ENCODE results near the gene ITPR2.

Gene ITPR2

DNA sequence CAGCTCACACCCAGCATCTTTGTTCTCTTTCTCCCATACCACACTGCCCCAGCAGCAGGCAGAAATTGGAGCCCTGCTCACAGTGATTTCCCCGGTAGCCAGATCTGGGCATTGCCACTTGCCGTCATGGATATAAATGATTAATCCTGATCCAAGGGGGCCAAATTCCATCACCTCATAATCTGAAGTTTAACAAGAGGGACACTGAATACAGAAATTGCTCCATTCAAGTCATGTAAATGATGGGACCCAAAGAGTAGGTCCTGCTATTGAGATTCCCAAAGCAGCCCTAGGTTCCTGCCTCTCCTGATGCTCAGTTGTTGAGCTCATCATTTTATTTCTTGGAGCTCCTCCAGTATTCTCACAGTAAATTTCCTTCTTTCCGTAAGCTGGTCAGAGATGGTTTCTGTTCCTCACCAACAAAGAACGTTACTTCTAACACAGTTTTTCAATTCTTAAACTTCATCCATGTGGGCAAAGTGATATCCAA is 11.7 kb downstream of the ITPR2 start:
- FAIRE-seq = no peak

DNA sequence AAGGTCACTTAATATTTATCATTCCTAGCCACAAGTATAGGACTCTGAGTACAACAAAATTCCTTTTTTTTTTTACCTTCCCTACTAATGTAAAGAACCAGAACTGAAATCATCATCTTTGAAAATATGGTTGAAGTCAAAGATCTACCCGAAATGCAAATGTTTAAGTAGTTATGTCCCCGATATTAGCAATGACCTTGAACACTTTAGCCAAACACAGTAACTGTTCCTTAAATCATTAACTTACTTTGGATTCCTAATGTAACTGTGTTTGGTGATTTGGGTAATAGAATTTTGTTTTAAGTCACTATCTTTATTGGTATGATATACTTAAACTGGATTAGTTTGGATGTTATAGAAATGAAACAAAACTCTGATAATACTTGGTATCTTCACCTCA is 14.4 kb downstream of the ITPR2 start:
- no peak for FAIRE-seq

DNA sequence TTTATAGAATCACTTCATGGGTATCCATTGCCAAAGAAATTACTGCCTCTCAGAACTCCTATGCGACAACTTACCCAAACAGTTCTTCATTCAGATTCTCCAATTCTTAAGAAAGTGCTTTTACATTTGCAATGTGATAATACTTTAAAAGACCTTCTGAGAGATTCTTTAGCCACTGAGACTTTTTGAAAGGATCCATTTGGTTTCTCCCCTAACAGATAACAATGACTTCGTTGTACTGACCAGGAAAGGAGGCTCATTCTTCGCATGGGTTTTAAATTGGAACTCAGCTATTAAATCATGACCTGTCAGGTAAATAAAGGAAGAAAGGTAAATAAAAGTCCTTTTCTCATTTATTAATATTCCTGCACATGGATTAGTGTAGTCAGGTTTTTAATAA is 14.8 kb downstream of the ITPR2 start:
- FAIRE-seq = no peak

DNA sequence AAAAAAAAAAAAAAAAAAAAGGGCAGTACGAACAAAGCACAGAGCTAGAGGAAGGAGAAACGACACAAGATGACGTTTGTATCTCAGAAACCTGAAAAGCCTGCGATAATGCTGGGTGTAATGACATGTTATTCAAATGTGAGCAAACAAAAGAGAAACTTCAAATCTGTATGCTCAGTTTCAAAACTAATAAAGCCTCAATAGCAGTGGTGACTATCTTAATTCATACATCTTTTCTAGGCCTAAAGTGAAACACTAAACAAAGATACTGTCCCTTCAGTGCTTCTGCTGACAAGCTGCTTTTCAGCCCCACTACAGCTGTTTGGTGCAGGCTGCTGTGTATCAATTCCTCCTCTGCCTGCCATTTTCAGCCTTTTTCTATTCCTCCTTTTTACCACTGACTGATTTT is 15.8 kb downstream of the ITPR2 start:
- FAIRE-seq = no peak

DNA sequence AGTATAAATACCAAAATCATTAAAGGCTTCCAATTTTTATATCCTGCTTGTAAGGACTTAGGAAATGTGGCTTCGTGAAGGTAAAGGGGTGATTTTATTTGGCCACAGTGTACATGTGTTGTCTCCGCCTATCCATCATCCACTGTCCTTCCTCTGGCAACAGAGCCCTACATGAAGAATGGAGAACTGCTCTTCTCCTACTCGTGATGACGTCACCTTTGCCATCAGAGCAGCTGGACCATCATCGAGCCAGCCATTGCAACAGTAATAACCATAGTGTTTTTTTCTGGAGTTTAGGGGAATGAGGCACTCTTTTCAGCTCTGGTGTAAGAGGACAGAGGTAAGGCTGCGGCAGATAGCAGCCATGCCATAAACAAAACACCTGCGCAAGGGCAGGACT is 19.2 kb downstream of the ITPR2 start:
- no peak for FAIRE-seq

DNA sequence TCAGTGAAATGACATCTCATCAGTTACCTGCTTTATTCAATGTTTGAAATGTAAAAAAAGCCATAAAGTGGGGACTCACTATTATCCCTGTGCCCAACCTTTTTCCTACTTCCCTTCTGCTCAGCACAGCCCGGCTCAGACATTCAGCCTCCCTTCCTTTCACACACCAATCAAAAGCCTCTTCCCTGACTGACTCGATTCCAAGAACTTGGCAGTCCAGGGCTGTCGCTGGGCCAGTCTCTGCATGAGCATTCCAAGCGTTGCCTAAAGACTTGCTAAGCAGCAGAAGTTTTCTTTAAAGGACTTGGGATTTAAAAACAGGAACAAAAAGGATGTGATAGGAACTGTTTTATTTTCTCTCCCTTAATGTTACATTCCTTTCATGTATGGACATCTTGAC is 22.7 kb downstream of the ITPR2 start:
- FAIRE-seq = no peak

DNA sequence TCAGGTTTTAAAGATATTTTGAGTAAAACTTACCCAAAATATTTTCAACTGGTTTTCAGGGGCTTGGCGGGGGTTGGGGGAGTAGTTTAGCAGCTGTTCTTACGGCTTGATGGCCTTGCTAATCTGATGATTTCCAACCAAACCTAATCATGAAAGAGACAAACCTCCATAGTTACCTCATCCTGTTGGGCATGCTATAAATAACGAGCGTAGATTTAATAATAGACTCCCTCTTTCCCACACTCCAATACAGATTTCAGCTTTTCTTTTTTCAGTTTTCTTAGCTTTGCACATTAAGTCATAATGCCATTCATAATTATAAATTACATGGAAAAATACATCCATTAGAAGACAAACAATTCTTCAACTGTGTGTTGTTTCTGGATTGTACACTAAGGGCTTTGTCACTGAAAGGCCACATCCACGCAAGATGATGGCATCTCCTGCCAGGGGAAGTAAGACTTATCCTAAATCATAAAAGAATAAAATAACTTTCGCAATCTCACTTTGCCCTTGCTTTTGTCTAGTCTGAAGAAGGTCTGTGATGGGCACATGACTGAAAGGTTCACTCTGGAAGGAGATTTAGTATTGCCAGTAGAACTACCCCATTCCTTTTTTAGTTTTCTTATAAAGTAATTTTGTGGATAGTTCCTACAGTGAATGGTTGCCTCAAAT is 23.2 kb downstream of the ITPR2 start:
- no peak for FAIRE-seq

DNA sequence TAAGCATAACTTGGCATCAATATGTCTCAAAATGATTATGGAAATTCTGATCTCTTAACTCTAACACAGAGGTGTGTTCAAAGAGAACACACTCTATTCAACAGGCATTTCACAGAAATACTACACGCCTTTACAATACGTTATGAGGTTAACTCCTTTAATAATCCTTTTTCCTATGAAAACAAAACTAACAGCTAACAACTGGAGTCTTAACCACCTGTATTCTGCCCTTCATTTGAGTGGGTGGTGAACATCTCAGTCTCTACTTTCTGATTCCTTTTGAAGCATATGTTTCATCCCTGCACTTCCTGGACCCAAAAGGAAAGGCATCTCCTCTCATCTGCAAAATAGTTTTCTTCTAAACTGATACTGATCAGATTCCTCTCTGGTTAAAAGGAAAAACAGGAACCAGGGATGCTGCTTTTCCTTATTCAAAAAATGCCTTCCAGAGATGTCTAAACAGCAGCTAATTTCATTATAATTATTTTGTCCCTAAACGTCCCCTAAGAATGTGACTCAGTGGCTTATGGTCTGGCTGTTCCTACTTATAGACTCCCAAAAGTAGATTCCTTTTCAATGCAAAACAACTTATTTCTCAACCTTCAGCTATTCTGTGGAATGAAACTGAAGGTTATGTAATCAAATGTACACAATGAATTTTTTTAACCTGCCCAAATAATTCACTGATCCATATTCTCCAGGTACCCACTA is 24.1 kb downstream of the ITPR2 start:
- FAIRE-seq = no peak

DNA sequence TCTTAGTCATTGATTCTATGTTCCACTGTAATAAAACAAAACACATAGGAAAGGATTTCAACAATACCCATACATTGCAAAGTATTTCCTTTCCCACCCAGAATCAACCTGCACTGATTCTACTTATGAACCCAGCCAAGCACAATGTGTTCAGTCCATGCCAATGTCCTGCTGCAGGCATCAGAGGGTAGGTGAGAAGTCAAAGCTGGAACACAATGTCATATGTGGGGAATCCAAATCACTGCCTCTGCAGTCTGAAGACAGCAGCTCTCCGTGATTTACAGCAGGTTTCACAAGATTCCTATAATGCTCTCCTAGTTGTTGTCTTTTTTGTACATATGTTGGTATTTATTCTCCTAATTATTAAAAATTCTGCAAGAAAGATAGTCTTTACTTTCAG is 25.7 kb downstream of the ITPR2 start:
- no peak for FAIRE-seq

DNA sequence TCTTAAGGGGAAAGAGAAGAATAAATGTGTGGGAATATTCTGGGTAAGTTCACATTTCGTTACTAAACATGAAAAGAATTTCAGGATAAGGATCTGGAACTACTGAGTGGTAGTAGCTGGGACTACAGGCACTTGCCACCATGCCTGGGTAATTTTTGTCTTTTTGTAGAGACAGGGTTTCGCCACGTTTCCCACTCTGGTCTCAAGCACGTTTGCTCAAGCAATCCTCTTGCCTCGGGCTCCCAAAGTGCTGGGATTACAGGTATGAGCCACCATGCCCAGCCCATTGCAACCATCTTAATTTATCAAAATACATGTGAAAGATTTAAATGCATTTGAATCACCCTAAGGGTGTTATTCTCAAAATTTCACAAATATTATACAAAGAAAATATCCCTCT is 26.4 kb downstream of the ITPR2 start:
- no peak for FAIRE-seq

DNA sequence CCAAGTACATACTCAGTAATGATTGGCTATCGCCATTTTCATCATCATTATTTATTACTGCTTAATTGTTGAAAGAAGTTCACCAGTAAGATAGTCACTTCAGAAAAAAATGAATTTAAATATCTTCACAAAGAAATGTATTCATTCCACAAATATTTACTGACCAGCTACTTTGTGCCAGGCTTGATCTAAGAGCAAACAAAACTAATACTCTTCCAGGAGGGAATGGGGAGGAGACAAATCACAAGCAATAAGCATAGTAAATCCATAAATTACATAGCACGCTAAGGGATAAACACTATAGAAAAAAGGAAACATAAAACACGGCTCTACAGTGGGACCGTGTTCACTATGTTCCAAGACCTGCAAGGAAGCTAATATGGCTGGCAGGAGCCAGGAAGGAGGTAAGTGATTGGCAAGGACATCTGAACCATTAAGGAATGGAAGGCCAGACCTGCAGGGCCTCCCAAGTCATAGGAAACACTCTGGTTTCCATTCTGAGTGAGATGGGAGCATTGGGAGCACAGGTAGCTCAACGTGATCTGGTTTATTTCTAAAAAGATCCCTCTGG is 27.5 kb downstream of the ITPR2 start:
- FAIRE-seq = no peak

DNA sequence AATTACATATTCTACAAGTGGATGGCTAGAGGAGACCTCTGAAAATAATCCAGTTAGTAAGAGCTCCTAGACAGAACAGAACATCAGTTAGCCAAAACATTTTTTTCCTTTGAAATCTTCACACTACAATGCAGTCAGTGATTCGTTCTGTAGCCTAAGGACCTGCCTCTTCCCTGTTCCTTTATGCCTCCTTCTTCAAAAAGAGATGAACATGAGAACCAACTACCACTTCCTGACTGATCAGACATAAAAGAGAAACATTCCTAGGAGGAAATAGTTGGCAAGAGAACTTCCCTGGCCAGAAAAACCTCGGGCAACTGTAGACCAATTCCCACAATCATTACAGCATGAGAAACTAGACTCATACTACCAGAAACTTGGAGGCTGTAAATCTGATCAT is 29.4 kb downstream of the ITPR2 start:
- FAIRE-seq = no peak

DNA sequence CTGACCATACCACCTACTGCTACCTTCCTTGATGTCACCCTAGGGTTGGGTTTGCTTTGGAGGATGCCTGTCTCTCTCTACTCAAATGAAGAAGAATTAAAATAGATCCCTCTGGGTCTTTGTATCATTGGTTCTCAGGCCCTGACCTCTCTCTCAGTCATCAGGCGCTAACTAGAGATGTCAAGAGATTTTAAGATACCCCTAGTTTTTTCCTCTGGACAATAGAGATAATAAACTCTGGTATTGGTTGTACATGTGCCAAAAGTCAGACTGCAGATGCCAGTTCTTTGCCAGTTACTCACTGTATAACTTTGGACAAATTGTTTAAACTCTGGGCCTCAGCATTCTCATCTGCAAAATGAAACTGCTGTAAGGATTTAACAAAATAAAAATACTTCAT is 31.5 kb downstream of the ITPR2 start:
- FAIRE-seq = no peak

DNA sequence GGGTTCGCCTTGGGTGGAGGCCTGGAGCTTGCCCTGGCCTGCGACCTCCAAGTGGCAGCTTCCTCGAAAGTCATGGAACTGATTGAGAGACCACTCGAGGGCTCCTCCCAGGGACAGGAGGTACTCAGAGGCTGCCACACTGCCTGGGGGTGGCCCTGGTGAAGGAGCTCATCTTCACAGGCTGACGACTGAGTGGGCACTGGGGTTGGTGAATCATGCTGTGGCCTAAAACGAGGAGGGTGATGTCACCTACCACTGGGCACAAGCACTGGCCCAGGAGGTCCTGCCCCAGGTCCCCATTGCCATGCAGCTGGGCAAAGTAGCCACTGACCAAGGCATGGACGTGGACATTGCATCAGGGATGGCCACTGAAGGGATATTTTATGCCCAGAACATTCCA is 32.1 kb downstream of the ITPR2 start:
- FAIRE-seq = no peak

DNA sequence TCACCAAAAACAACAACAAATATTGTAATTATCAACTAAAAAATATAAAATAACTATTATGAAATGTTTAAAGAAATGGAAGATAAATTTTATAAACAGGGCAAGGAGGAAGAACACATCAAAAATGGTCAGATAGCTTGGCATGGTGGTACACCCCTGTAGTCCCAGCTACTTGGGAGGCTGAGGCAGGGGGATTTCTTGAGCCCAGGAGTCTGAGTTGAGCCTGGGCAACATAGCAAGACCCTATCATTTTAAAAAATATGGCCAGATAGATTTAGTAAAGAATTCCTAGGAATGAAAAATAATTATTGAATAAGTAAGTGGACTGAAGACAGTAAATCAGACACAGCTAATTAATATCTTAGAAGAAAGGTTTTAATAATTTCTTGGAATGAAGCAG is 32.6 kb downstream of the ITPR2 start:
- FAIRE-seq = no peak

DNA sequence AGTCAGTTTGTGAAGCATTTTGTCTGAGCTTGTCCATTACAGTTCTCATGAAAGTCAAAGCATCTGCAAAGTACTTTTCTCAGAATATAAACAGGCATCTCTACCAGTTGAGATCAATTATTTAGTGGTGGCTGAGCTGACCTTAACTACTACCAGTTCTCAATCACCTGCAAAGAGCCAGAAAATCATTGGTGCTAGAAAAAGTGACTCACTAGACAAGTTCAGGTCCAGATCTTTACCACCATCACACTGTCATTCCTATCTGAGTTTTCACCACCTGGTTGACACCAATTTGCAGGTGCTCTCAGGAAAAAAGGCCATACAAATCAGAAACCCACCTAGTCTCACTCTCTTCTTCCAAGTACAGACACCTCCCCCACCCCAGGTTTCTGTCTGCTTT is 33.3 kb downstream of the ITPR2 start:
- FAIRE-seq = no peak

DNA sequence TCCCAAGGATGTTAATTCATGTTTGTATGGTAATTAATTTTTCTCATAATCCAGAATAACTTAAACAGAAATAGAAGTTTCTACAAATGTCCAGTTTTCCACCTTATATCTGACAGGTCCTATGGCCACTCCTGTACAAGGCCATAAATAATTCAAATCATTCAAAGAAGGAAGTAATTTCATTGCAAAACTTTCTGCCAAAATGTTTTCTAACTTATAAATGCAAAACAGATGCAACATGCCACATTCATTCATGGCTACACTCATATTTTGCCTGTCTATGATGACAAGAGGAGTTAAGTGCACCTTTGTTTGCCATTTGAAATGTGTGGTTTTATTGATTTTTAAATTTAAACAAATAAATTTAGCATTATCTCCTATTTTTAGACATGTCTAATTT is 34.4 kb downstream of the ITPR2 start:
- no peak for FAIRE-seq

DNA sequence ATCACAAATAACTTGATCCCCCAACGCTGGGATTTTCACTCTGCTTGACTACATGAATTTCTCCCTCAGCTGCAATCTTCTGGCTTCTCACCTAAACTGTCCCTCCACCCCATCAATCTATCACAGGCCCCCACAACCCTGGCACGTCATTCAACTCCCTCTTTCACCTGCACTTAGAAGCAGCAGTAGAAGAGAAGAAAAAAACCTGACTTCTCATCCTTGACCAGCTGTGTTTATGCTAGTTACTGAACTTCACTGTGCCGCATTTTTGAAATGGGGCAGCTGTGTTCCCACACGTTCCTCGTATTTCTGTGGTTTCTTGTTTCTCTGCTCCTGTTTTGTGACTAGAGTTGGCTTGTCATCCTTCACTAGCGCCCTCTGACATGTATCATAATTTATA is 35.0 kb downstream of the ITPR2 start:
- FAIRE-seq = no peak

DNA sequence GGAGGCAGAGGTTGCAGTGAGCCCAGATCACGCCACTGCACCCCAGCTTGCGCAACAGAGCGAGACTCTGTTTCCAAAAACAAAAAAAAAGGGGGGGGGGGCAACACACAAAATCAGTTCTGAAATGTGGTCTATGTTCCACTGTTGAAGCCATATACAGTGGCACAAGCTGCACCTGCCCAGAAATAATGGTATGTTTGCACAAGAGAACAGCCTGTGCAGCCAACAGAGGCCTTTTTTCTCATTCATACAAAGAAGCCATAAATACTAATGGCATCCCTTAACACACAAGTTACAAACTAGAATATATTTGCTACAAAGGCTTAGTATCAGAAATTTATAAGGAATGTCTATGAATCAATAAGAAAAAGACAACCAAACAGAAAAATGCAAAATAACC is 37.1 kb downstream of the ITPR2 start:
- FAIRE-seq = no peak

DNA sequence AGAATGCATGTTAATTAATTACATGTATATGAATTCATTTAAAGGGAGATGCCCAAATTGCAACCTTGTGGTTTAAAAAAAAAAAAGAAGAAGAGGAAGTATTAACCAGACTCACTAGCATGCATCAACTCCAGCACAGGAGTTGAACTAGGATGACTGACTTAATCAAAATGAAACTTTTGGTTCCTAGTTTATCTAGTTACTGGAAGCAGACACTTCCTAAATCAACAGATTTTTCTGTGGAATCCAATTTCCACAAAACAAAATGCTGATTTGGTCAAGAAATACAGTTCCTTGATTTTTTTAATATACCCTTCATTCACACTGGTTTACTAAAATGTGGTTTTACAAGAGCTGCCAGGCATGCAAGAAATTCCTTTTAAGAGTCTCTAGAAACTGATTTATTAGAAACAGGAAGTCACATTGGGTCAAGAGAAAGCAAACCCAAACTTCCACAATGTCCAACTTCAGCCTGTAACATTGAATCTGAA is 41.6 kb downstream of the ITPR2 start:
- no peak for FAIRE-seq

DNA sequence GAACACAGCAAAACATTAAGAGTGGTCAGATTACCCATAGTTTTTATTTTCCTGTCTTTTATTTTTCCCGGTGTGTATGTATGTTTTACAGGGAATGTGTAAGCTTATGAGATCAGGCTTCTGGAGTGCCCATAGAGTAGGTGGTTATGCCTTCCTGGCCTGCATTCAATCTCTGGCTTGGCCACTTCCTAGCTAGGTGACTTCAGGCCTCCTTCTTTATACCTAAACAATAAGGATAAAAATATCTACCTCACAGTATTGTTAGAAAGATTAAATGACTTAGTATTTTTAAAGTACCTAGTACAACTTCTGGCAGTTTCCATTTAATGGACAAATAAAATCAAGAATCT is 42.4 kb downstream of the ITPR2 start:
- no peak for FAIRE-seq

DNA sequence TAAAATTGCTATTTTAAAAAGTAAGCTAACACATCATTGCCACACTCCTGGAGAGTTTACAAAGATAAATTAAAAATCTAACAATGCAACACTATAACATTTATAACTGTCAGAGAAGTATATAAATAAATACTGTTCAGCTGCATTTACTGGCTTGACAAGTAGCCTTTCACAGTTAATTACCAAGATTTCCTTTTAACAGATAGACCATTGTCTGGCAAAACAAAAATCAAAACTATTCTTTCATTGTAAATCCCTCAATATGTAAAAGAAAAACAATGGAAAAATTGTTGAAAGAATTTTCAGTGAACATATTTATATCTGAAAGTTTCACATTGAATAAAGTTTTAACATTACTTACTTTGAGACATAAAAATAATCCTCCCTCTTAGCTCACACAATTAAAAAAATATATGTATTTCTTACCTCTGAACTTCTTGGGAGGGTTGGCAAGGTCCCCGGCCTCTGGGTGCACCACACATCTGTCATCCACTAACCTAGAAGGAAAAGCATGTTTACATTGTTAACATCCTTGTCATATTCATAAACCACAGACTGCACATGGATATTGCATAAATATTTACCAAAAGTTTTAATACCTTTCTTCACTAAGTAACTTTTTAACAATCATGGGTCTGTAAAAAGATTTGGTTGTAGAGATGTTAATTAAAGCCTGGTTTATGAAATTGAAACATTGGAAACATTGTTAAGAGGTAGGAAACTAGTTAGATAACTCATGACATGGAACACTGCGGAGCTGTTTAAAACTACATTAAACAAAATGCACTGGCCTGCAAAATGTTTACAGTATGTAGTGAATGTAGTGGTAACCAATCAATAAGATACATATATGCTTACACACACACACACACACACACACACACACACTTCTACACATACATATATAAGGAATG is 43.0 kb downstream of the ITPR2 start:
- no peak for FAIRE-seq

DNA sequence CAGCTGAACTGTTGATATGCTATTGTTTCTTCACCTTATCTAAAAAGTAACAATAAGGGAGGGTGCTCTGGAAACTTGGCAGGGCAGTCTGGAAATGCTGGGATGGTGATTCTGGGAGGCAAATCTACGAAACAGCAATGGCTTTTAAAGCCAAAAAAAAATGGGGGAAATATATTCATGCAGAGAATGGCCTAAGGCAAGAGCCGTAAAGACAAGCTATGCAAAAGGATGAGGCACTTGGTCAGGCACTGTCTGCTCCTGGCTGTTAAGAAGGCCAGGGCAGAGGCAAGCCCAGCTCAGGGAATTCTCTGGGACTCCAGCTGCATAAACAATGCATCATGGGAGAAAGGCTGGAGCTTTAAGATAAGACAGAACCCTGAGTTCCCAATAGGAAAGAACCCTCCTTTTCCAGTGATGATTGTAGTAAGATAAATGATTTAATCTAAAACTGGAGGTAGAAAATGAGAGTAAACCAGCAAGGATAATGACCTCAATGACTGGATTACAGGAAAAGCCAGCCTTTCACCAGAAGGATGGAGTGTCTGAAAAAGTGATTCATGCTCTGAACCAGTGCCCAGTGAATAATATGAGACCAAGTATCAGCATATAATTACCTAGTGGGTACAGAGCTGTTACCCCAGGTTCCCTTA is 46.0 kb downstream of the ITPR2 start:
- FAIRE-seq = no peak

All from A204.1 (cell line).